ENCODE results near the gene IRF2BPL. TPM values are rescaled to one million over a fixed set of nuclear protein-coding genes. Genes with fewer than 3 reads are reported as not detected.

IRF2BPL gene
- total and polyA plus RNA-seq, 5 donors from 2014 or later, result 2.2 to 48.9 (median 4.8) TPM

DNA sequence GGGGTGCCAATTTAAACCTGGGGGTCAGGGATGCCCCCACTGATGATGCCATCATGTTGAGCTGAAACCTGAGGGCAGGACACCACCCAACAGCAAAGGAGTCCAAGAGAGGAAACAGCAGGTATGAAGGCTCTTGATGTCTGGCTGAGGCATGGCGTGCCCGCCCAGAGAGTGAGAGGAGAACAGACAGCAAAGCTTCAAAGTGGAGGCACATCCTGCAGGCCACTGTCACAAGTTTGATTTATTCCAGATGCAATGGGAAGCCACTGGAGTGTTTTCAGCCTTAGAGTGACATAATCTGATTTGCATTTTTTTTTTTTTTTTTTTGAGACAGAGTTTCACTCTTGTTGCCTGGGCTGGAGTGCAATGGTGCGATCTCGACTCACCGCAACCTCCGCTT lies 34.8 kb downstream of the IRF2BPL start:
- H3K27me3 ChIP-seq (ENCODE audit: control insufficient read depth, insufficient read depth, low read length), result no peaks in the 10 kb centered on the region
- no peak overlapping the region for H3K4me3 Mint-ChIP-seq
- no peak overlapping the region for H3K27ac ChIP-seq (ENCODE audit: insufficient read depth, low read length, poor library complexity, severe bottlenecking)
- H3K27ac Mint-ChIP-seq, result no peak overlapping the region
- no peak for DNase-seq
- H3K27me3 Mint-ChIP-seq, result no peaks in the 10 kb centered on the region
- H3K36me3 ChIP-seq (ENCODE audit: control insufficient read depth, insufficient read depth, low read length), result no peaks in the 10 kb centered on the region
- no peaks in the 10 kb centered on the region for H3K4me1 ChIP-seq (ENCODE audit: control insufficient read depth, insufficient read depth, low read length, poor library complexity, severe bottlenecking)
- H3K4me3 ChIP-seq (ENCODE audit: low read depth, low read length), result no peak overlapping the region
- no peaks in the 10 kb centered on the region for H3K36me3 Mint-ChIP-seq
- ATAC-seq (ENCODE audit: low read depth in 2 of 2), result no peak
- no peaks in the 10 kb centered on the region for H3K9me3 ChIP-seq (ENCODE audit: control insufficient read depth in 2 of 2, low read length in 2 of 2)
- H3K4me1 Mint-ChIP-seq, result peaks cover 0 to 8% (median 2%) of the 10 kb centered on the region in 4 donors
- no peaks in the 10 kb centered on the region for H3K9me3 Mint-ChIP-seq

DNA sequence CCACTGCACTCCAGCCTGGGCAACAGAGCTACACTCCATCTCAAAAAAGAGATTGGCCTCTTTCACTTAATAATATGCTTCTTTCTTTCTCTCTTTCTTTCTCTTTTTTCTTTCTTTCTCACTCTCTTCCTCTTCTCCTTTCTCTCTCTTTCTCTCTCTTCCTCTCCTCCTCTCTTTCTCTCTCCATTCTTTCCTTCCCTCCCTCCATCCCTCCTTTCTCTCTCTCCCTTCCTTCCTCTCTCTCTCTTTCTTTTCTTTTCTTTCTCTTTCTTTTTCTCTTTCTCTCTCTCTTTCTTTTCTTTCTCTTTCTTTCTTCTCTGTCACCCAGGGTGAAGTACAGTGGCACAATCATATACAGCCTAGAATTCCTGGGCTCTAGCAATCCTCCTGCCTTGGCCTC lies 38.4 kb downstream of the IRF2BPL start:
- no peaks in the 10 kb centered on the region for H3K36me3 ChIP-seq (ENCODE audit: control insufficient read depth, insufficient read depth, low read length)
- no peaks in the 10 kb centered on the region for H3K27me3 Mint-ChIP-seq
- no peaks in the 10 kb centered on the region for H3K36me3 Mint-ChIP-seq
- peaks cover 0 to 5% (median 3%) of the 10 kb centered on the region in 4 donors for H3K4me1 Mint-ChIP-seq
- H3K9me3 Mint-ChIP-seq, result no peaks in the 10 kb centered on the region
- H3K27me3 ChIP-seq (ENCODE audit: control insufficient read depth, insufficient read depth, low read length), result no peaks in the 10 kb centered on the region
- no peaks in the 10 kb centered on the region for H3K4me1 ChIP-seq (ENCODE audit: control insufficient read depth, insufficient read depth, low read length, poor library complexity, severe bottlenecking)
- H3K4me3 ChIP-seq (ENCODE audit: low read depth, low read length), result no peak overlapping the region
- ATAC-seq (ENCODE audit: low read depth in 2 of 2) (no peak), DNase-seq (no peak)
- H3K27ac ChIP-seq (ENCODE audit: insufficient read depth, low read length, poor library complexity, severe bottlenecking), result no peak overlapping the region
- H3K9me3 ChIP-seq (ENCODE audit: control insufficient read depth in 2 of 2, low read length in 2 of 2), result no peaks in the 10 kb centered on the region
- H3K4me3 Mint-ChIP-seq, result no peak overlapping the region
- peak overlapping the region in 1 of 3 donors; percentile 15 for H3K27ac Mint-ChIP-seq

DNA sequence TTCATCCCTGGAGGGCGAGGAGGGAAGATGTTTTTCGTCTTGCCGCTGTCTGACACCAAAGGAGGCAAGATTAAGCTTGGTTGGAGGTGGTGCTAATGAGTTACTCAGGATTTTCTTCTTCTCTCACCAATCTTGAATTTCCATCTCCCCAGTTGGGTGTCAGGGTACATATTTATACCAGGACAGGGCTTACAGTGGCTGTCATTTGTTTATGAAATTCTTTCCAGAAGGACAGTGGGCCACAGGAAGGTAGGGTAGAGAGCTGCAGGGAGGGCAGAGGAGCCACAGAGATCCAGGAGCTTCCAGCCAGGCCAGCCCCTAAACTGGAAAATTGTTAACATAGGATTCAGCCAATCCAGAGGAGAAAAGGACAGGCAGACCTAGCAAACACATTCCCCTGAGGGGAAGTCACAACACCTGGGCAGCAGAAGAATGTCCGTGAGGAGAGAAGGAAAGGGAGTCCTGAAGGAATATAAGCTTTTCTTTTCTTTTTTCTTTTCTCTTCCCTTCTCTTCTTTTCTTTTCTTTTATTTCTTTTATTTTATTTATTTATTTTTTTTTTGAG lies 40.5 kb downstream of the IRF2BPL start:
- Mint-ChIP-seq H3K4me3 (no peak overlapping the region), H3K36me3 (no peaks in the 10 kb centered on the region), H3K4me1 (peaks cover 0 to 4% (median 2%) of the 10 kb centered on the region in 4 donors), H3K27ac (no peak overlapping the region), H3K9me3 (no peaks in the 10 kb centered on the region), H3K27me3 (no peaks in the 10 kb centered on the region)
- H3K4me1 ChIP-seq (ENCODE audit: control insufficient read depth, insufficient read depth, low read length, poor library complexity, severe bottlenecking), result no peaks in the 10 kb centered on the region
- H3K4me3 ChIP-seq (ENCODE audit: low read depth, low read length), result no peak overlapping the region
- DNase-seq (no peak), ATAC-seq (ENCODE audit: low read depth in 2 of 2) (no peak)
- H3K36me3 ChIP-seq (ENCODE audit: control insufficient read depth, insufficient read depth, low read length), result no peaks in the 10 kb centered on the region
- H3K9me3 ChIP-seq (ENCODE audit: control insufficient read depth in 2 of 2, low read length in 2 of 2), result no peaks in the 10 kb centered on the region
- no peaks in the 10 kb centered on the region for H3K27me3 ChIP-seq (ENCODE audit: control insufficient read depth, insufficient read depth, low read length)
- H3K27ac ChIP-seq (ENCODE audit: insufficient read depth, low read length, poor library complexity, severe bottlenecking), result no peak overlapping the region

DNA sequence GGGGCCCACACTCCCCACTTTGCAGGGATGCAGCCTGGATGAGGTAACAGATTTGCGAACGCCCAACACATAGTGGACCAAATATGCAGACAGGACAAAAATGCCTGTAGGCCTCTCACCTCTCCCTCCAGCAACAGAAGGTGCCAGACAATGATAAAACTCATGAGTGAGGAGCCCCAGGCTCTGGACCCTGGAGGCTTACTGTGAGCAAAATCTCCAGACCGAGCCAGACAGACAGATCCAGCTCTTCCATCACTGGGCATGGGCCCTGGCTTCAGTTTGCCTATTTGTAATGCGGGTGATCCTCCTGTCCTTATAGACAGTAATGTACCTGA lies 42.3 kb downstream of the IRF2BPL start:
- Histone ChIP-seq H3K27ac (ENCODE audit: insufficient read depth, low read length, poor library complexity, severe bottlenecking) (no peak overlapping the region), H3K9me3 (ENCODE audit: control insufficient read depth in 2 of 2, low read length in 2 of 2) (peaks cover 6 to 8% of the 10 kb centered on the region in 2 experiments), H3K4me1 (ENCODE audit: control insufficient read depth, insufficient read depth, low read length, poor library complexity, severe bottlenecking) (no peaks in the 10 kb centered on the region), H3K36me3 (ENCODE audit: control insufficient read depth, insufficient read depth, low read length) (no peaks in the 10 kb centered on the region), H3K27me3 (ENCODE audit: control insufficient read depth, insufficient read depth, low read length) (no peaks in the 10 kb centered on the region), H3K4me3 (ENCODE audit: low read depth, low read length) (no peak overlapping the region)
- Mint-ChIP-seq H3K4me1 (peaks cover 0 to 4% (median 2%) of the 10 kb centered on the region in 4 donors), H3K4me3 (no peak overlapping the region), H3K9me3 (peaks cover 0 to 8% (median under 1%) of the 10 kb centered on the region in 7 donors), H3K27ac (peak overlapping the region in 1 of 3 donors; percentile 67), H3K27me3 (no peaks in the 10 kb centered on the region), H3K36me3 (no peaks in the 10 kb centered on the region)
- ATAC-seq (ENCODE audit: low read depth in 2 of 2) (no peak), DNase-seq (no peak)

DNA sequence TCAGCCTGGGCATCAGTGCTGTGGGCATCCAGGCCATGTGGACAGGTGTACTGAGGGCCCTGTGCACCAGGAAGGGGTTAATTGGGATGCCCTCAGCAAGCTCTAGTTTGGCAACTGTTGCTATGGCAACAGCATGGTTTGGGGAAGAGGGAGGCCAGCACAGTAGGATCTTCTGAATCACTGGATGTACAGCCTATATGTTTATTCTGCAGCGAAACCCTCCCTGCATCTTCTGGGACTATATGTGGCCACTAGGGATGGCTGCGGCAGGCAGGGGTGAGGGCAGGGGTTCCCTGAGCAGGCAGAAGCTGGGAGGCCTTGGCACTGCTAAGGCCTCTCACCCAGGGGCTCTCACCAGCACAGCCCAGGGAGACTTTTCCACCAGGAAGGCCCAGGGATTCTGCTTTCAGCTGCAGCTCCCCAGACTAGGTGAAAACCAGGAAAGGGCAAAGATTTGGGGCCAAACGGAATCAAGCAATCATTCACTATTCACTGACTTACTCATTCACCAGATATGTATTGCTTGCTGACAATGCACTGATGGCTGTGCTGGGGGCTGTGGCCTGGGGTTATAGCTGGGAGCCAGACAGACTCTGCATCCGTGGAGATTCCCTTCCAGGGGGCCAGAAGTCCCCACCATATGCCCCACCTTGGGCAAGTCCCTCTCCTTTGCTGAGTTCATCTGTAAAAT lies 42.8 kb downstream of the IRF2BPL start:
- H3K27ac ChIP-seq (ENCODE audit: insufficient read depth, low read length, poor library complexity, severe bottlenecking), result no peak overlapping the region
- peaks cover 6 to 8% of the 10 kb centered on the region in 2 experiments for H3K9me3 ChIP-seq (ENCODE audit: control insufficient read depth in 2 of 2, low read length in 2 of 2)
- H3K27ac Mint-ChIP-seq, result no peak overlapping the region
- no peak overlapping the region for H3K4me3 Mint-ChIP-seq
- no peaks in the 10 kb centered on the region for H3K36me3 Mint-ChIP-seq
- peaks cover 0 to 8% (median 2%) of the 10 kb centered on the region in 7 donors for H3K9me3 Mint-ChIP-seq
- no peaks in the 10 kb centered on the region for H3K36me3 ChIP-seq (ENCODE audit: control insufficient read depth, insufficient read depth, low read length)
- ATAC-seq (ENCODE audit: low read depth in 2 of 2) (no peak), DNase-seq (no peak)
- no peaks in the 10 kb centered on the region for H3K27me3 Mint-ChIP-seq
- no peak overlapping the region for H3K4me3 ChIP-seq (ENCODE audit: low read depth, low read length)
- H3K4me1 Mint-ChIP-seq, result peaks cover 0 to 4% (median 2%) of the 10 kb centered on the region in 4 donors
- no peaks in the 10 kb centered on the region for H3K27me3 ChIP-seq (ENCODE audit: control insufficient read depth, insufficient read depth, low read length)
- no peaks in the 10 kb centered on the region for H3K4me1 ChIP-seq (ENCODE audit: control insufficient read depth, insufficient read depth, low read length, poor library complexity, severe bottlenecking)

DNA sequence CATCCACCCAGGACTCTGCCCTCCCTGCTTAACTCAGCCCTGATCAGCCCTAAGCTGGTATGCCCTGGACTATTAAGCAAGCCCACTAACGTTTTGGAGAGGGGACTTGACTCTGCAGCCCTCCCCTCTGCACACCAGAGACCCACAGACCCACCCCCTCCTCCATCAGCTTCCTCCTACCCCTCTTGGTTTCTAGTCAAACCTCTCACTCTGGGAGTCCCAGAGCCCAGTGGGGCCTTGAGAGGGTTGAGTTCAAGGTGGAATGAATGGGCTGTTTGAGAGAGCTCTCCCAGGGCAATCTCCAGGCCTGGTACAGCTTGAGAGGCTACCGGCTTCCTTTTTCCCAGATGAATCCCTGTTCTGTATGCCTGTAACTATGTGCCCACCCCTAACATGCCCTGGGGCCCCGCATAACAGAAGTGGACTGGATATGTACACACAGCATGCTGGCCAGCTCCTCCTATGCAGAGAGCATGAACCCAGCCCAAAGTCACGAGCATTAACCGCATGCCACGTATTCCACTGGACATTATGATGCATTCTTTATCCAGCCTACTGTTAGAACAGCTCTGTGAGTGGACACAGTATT lies 43.6 kb downstream of the IRF2BPL start:
- DNase-seq, result no peak
- Histone ChIP-seq H3K27ac (ENCODE audit: insufficient read depth, low read length, poor library complexity, severe bottlenecking) (no peak overlapping the region), H3K4me1 (ENCODE audit: control insufficient read depth, insufficient read depth, low read length, poor library complexity, severe bottlenecking) (no peaks in the 10 kb centered on the region), H3K4me3 (ENCODE audit: low read depth, low read length) (no peak overlapping the region), H3K27me3 (ENCODE audit: control insufficient read depth, insufficient read depth, low read length) (no peaks in the 10 kb centered on the region), H3K9me3 (ENCODE audit: control insufficient read depth in 2 of 2, low read length in 2 of 2) (peaks cover 6 to 8% of the 10 kb centered on the region in 2 experiments), H3K36me3 (ENCODE audit: control insufficient read depth, insufficient read depth, low read length) (no peaks in the 10 kb centered on the region)
- H3K36me3 Mint-ChIP-seq, result no peaks in the 10 kb centered on the region
- H3K4me3 Mint-ChIP-seq, result no peak overlapping the region
- no peak for ATAC-seq (ENCODE audit: low read depth in 2 of 2)
- H3K4me1 Mint-ChIP-seq, result peaks cover 0 to 8% (median 2%) of the 10 kb centered on the region in 4 donors
- no peaks in the 10 kb centered on the region for H3K27me3 Mint-ChIP-seq
- H3K27ac Mint-ChIP-seq, result no peak overlapping the region
- peaks cover 0 to 8% (median 2%) of the 10 kb centered on the region in 7 donors for H3K9me3 Mint-ChIP-seq

DNA sequence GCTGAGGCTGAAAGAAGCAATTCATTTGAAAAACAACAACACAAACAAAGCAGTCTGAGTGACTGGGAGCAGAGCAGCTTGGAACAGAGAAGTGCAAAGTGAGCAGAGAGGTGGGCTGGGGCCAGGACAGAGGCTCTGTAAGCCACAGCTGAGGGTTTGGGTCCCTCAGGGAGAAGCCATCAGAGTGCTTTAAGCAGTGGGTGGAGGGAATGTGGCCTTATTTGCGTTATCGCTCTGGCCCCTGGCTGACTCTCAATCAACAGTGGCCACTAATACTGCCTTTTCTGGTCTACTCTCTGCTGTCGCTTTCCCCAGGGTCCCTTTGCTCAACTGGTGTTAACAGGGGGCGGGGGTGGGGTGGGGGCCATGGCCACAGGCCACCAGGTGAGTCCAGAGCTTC lies 44.2 kb downstream of the IRF2BPL start:
- Histone ChIP-seq H3K27me3 (ENCODE audit: control insufficient read depth, insufficient read depth, low read length) (no peaks in the 10 kb centered on the region), H3K9me3 (ENCODE audit: control insufficient read depth in 2 of 2, low read length in 2 of 2) (peaks cover 6 to 8% of the 10 kb centered on the region in 2 experiments), H3K4me3 (ENCODE audit: low read depth, low read length) (no peak overlapping the region), H3K27ac (ENCODE audit: insufficient read depth, low read length, poor library complexity, severe bottlenecking) (no peak overlapping the region), H3K36me3 (ENCODE audit: control insufficient read depth, insufficient read depth, low read length) (no peaks in the 10 kb centered on the region), H3K4me1 (ENCODE audit: control insufficient read depth, insufficient read depth, low read length, poor library complexity, severe bottlenecking) (no peaks in the 10 kb centered on the region)
- peaks cover 0 to 8% (median 2%) of the 10 kb centered on the region in 4 donors for H3K4me1 Mint-ChIP-seq
- ATAC-seq (ENCODE audit: low read depth in 2 of 2) (no peak), DNase-seq (no peak)
- H3K4me3 Mint-ChIP-seq, result no peak overlapping the region
- H3K27ac Mint-ChIP-seq, result peak overlapping the region in 1 of 3 donors; percentile 48
- peaks cover 0 to 8% (median 2%) of the 10 kb centered on the region in 7 donors for H3K9me3 Mint-ChIP-seq
- no peaks in the 10 kb centered on the region for H3K27me3 Mint-ChIP-seq
- H3K36me3 Mint-ChIP-seq, result no peaks in the 10 kb centered on the region

Measured in CD4-positive, CD25-positive, alpha-beta regulatory T cell (primary cell).